IPS DF 6.9 (cell line): ENCODE data around the gene HERC6.
"Not testable (repeated sequence)": the region's sequence is repeated elsewhere in the genome, so short reads cannot be mapped to it uniquely, and the experiment has no call there.

Experiments
- DNase-seq: peaks from one replicate; pipeline ENCODE4 v3.0.0-alpha.2; 2013; ENCODE audit warnings: low read depth, low spot score
- H3K27ac ChIP-seq: one replicate; pipeline ENCODE4 v1.5.1; 2013; ENCODE audit warnings: low read length, control low read depth
- H3K27me3 ChIP-seq: 2 replicates; pipeline ENCODE4 v1.6.1; 2013; ENCODE audit warnings: mild to moderate bottlenecking, low read length; ENCODE audit not compliant: control insufficient read depth, insufficient read depth
- H3K36me3 ChIP-seq: 2 replicates; pipeline ENCODE4 v1.6.1; 2013; ENCODE audit warnings: low read length; ENCODE audit not compliant: control insufficient read depth, insufficient read depth
- H3K4me1 ChIP-seq: 2 replicates; pipeline ENCODE4 v1.6.1; 2013; ENCODE audit warnings: low read length; ENCODE audit not compliant: control insufficient read depth, insufficient read depth
- H3K4me3 ChIP-seq: 2 replicates; pipeline ENCODE4 v1.5.1; 2013; ENCODE audit warnings: mild to moderate bottlenecking, low read length
- H3K9me3 ChIP-seq: 2 replicates; pipeline ENCODE4 v1.6.1; 2013; ENCODE audit warnings: low read length, inconsistent platforms; ENCODE audit not compliant: control insufficient read depth, insufficient read depth
- WGBS: extraction: QIAGEN DNeasy Blood & Tissue Kit; methylation state at CpG from one replicate; pipeline ENCODE4 v1.1.7; 2013; ENCODE audit warnings: mixed read lengths, missing lambda C conversion rate; ENCODE audit not compliant: insufficient read length, insufficient coverage; 5-methylcytosine and 5-hydroxymethylcytosine counted together

The HERC6 gene

GRCh38 chr4:88356771-88357170 lies 21.9 kb upstream of the HERC6 start:
- H3K36me3 ChIP-seq = no peaks in the 10 kb centered on the region
- no peak for DNase-seq
- no peaks in the 10 kb centered on the region for H3K4me1 ChIP-seq
- no peaks in the 10 kb centered on the region for H3K9me3 ChIP-seq
- no peak overlapping the region for H3K4me3 ChIP-seq
- no peaks in the 10 kb centered on the region for H3K27me3 ChIP-seq
- no peak overlapping the region for H3K27ac ChIP-seq

DNA sequence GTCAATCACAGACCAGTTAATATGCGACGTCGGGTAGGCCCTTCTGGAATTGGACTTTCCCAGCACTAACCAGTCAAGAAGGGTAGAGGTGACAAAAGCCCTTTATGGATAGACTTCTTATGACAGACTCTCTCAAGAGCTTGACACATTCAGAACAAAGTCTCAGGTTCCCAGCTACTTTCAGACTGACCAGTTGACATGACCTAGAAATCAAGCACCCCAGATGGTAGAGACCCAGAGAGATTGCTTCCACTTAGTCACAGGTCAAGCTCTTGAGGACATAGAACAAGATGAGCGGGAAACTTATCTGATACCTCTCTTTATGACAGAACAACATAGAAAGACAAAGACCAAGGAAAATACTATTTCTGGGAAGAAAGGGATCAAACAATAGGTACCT lies 21.4 kb upstream of the HERC6 start:
- Histone ChIP-seq H3K36me3 (no peaks in the 10 kb centered on the region), H3K9me3 (no peaks in the 10 kb centered on the region), H3K27ac (no peak overlapping the region), H3K4me3 (no peak overlapping the region), H3K27me3 (no peaks in the 10 kb centered on the region), H3K4me1 (no peaks in the 10 kb centered on the region)
- WGBS = no CpG with 5 or more reads among the region's 4 CpGs
- DNase-seq = no peak

DNA sequence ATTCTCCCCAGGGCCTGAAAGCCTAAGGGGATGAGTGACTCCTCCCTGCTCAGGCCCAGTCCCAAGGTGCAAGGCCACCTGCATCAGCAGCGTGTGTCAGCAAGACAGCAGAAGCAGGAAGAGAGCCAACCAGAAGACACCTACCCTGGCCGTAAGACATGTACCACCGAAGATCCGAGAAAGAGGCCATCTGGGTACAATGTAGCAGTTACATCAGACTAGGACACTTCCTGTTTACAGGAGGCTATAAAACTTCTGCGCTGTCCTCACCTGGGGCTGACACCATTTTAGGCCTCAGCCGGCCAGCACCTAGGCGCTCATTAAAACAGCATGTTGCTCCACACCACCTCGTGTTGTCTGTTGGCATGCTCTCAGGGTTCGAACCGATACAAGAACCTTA lies 19.1 kb upstream of the HERC6 start:
- Histone ChIP-seq H3K27me3 (no peaks in the 10 kb centered on the region), H3K4me3 (no peak overlapping the region), H3K27ac (no peak overlapping the region), H3K9me3 (no peaks in the 10 kb centered on the region; the same call in 1 of the 2 replicates), H3K36me3 (no peaks in the 10 kb centered on the region), H3K4me1 (no peaks in the 10 kb centered on the region)
- DNase-seq = no peak
- no CpG with 5 or more reads among the region's 10 CpGs for WGBS

GRCh38 chr4:88360256-88360655 lies 18.4 kb upstream of the HERC6 start:
- WGBS = no CpG with 5 or more reads among the region's 7 CpGs
- H3K27ac ChIP-seq = no peak overlapping the region

GRCh38 chr4:88360791-88361190 lies 17.9 kb upstream of the HERC6 start:
- H3K4me1 ChIP-seq = no peaks in the 10 kb centered on the region
- no peak for DNase-seq
- no peak overlapping the region for H3K4me3 ChIP-seq
- H3K9me3 ChIP-seq = no peaks in the 10 kb centered on the region; the same call in 1 of the 2 replicates
- no peaks in the 10 kb centered on the region for H3K36me3 ChIP-seq
- no CpG with 5 or more reads among the region's 16 CpGs for WGBS
- no peak overlapping the region for H3K27ac ChIP-seq
- no peaks in the 10 kb centered on the region for H3K27me3 ChIP-seq

More at GRCh38 chr4:88360256-88360655, 18.4 kb upstream of the HERC6 start:
- H3K9me3 ChIP-seq = no peaks in the 10 kb centered on the region; the same call in 1 of the 2 replicates
- DNase-seq = no peak
- H3K4me1 ChIP-seq = no peaks in the 10 kb centered on the region
- H3K36me3 ChIP-seq = no peaks in the 10 kb centered on the region
- H3K27me3 ChIP-seq = no peaks in the 10 kb centered on the region
- no peak overlapping the region for H3K4me3 ChIP-seq

GRCh38 chr4:88361217-88361773 lies 17.4 kb upstream of the HERC6 start:
- DNase-seq, H3K36me3 ChIP-seq, H3K4me1 ChIP-seq, H3K27me3 ChIP-seq, H3K9me3 ChIP-seq, H3K4me3 ChIP-seq, H3K27ac ChIP-seq: not testable (repeated sequence)
- no CpG with 5 or more reads among the region's 18 CpGs for WGBS

DNA sequence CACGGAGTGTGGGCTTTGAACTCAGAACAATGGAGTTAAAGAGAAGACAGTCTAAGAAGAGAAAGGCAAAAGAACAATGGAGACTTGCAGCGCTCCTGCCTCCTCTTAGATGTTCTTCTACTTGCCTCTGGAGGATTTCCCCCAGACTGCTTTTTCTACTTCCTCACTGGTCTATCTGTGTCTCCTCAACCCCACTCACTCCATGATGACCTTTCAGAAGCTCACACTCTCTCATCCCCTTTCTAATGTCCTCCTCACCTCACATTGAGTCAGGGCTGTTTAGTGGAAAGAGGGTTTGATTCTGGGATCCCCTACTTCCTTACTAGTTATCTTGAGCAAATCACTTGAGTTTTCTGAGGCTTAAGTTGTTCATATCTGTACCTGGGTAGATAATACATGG lies 12.2 kb upstream of the HERC6 start:
- Histone ChIP-seq H3K4me3 (no peak overlapping the region), H3K27me3 (no peaks in the 10 kb centered on the region), H3K27ac (no peak overlapping the region), H3K36me3 (no peaks in the 10 kb centered on the region), H3K9me3 (no peaks in the 10 kb centered on the region; the same call in 1 of the 2 replicates), H3K4me1 (no peaks in the 10 kb centered on the region)
- WGBS = no CpG with 5 or more reads among the region's 2 CpGs
- DNase-seq = no peak

- H3K4me1 ChIP-seq = no peaks in the 10 kb centered on the region
- no peaks in the 10 kb centered on the region; the same call in 1 of the 2 replicates for H3K9me3 ChIP-seq
- no peak overlapping the region for H3K27ac ChIP-seq
- H3K4me3 ChIP-seq = no peak overlapping the region
- H3K36me3 ChIP-seq = no peaks in the 10 kb centered on the region
- no CpG with 5 or more reads among the region's 5 CpGs for WGBS
- DNase-seq = no peak
- no peaks in the 10 kb centered on the region for H3K27me3 ChIP-seq
Measured at GRCh38 chr4:88367826-88368225, 10.8 kb upstream of the HERC6 start.

- no CpG with 5 or more reads among the region's 7 CpGs for WGBS
- not testable (repeated sequence) for H3K27me3 ChIP-seq, H3K27ac ChIP-seq, H3K4me3 ChIP-seq, H3K4me1 ChIP-seq, DNase-seq, H3K9me3 ChIP-seq, H3K36me3 ChIP-seq
Measured at GRCh38 chr4:88369180-88369812, 9.4 kb upstream of the HERC6 start.

DNA sequence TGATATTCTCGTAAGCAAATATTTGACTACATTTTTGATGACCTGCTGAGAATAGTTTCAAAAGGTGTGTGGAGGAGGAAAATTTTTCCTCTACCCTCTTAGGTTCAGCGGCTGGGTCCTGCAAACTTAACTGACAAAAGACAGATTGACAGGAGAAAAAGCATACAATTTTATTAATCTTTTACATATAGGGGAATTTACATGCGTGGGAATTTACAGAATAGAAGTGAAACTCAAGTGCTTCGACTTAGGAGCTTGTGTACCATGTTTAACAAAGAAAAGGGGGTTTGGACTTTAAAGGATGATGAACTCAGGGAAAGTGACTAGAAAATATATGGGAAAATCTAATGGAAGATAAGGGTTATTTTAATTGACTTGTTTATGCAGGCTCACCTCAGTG lies 2.5 kb downstream of the HERC6 start:
- no peaks in the 10 kb centered on the region for H3K27me3 ChIP-seq
- H3K9me3 ChIP-seq = no peaks in the 10 kb centered on the region
- no peaks in the 10 kb centered on the region for H3K4me1 ChIP-seq
- DNase-seq = no peak
- no peaks in the 10 kb centered on the region for H3K36me3 ChIP-seq
- no peak overlapping the region for H3K27ac ChIP-seq
- no peak overlapping the region for H3K4me3 ChIP-seq
- WGBS = no CpG with 5 or more reads among the region's 4 CpGs

- no CpG with 5 or more reads among the region's 1 CpG for WGBS
- H3K4me3 ChIP-seq = no peak overlapping the region
- no peaks in the 10 kb centered on the region for H3K9me3 ChIP-seq
- H3K27ac ChIP-seq = no peak overlapping the region
- H3K4me1 ChIP-seq = no peaks in the 10 kb centered on the region
- no peak for DNase-seq
- no peaks in the 10 kb centered on the region for H3K36me3 ChIP-seq
- no peaks in the 10 kb centered on the region for H3K27me3 ChIP-seq
Measured at GRCh38 chr4:88382621-88383020, 4.0 kb downstream of the HERC6 start.
